ENCODE measurements around the gene NFKB2.

NFKB2 gene

GRCh38 chr10:102395400-102396316, at the start of gene NFKB2:
NFKB2 (plus strand) TSS chr10:102395705; CDS start chr10:102395960, 255 bp downstream.
- H3K27me3 ChIP-seq: no peaks in the 10 kb centered on the region
- peak within 1 kb of the TSS; percentile 91 to 93 for H3K27ac ChIP-seq
- peak within 1 kb of the TSS; percentile 64 to 79 for H3K4me3 ChIP-seq
- intact Hi-C loops (cut with DNase I; ENCODE audit: low total_unique reads): no loop called here
- H3K9me3 ChIP-seq: no peaks in the 10 kb centered on the region
- peaks cover 0 to 16% (median 0%) of the 10 kb centered on the region in 3 donors for H3K36me3 ChIP-seq
- peaks cover 5 to 47% (median 31%) of the 10 kb centered on the region in 4 donors for H3K4me1 ChIP-seq
- no peak for TF ChIP-seq CTCF (IDR thresholded peaks at IDR 0.05)
- peak; percentile 90 to 95 for DNase-seq

GRCh38 chr10:102347236-102347828, 48.2 kb upstream of the NFKB2 start:
- Histone ChIP-seq H3K9me3 (no peaks in the 10 kb centered on the region), H3K27ac (no peak overlapping the region), H3K4me1 (no peaks in the 10 kb centered on the region), H3K27me3 (no peaks in the 10 kb centered on the region), H3K36me3 (peaks cover 13 to 65% (median 25%) of the 10 kb centered on the region in 3 donors), H3K4me3 (no peak overlapping the region)
- DNase-seq: peak in 1 of 2 donors; percentile 30
- peak; percentile 32 to 34 for TF ChIP-seq CTCF (IDR thresholded peaks at IDR 0.05)
- intact Hi-C loops (cut with DNase I; ENCODE audit: low total_unique reads): no loop called here

GRCh38 chr10:102352066-102352715, 43.3 kb upstream of the NFKB2 start:
- intact Hi-C loops (cut with DNase I; ENCODE audit: low total_unique reads): loop anchor here (2.0 to 10.0 kb wide), 2 partner anchors 123 to 187 kb away; no protein-coding TSS in a partner anchor
- no peak overlapping the region for H3K4me3 ChIP-seq
- TF ChIP-seq CTCF (IDR thresholded peaks at IDR 0.05): peak; percentile 75 to 88
- peak in 1 of 2 donors; percentile 29 for DNase-seq
- H3K4me1 ChIP-seq: no peaks in the 10 kb centered on the region
- H3K27me3 ChIP-seq: no peaks in the 10 kb centered on the region
- no peak overlapping the region for H3K27ac ChIP-seq
- peaks cover 26 to 84% (median 60%) of the 10 kb centered on the region in 3 donors for H3K36me3 ChIP-seq
- H3K9me3 ChIP-seq: no peaks in the 10 kb centered on the region

- TF ChIP-seq CTCF (IDR thresholded peaks at IDR 0.05): no peak
- H3K27ac ChIP-seq: no peak overlapping the region
- no peaks in the 10 kb centered on the region for H3K9me3 ChIP-seq
- H3K27me3 ChIP-seq: no peaks in the 10 kb centered on the region
- DNase-seq: no peak
- H3K36me3 ChIP-seq: peaks cover 45 to 90% (median 83%) of the 10 kb centered on the region in 3 donors
- no peak overlapping the region for H3K4me3 ChIP-seq
- H3K4me1 ChIP-seq: no peaks in the 10 kb centered on the region
- intact Hi-C loops (cut with DNase I; ENCODE audit: low total_unique reads): loop anchor here (10.0 kb wide), 1 partner anchor 190 kb away; no protein-coding TSS in a partner anchor
Observed at GRCh38 chr10:102354451-102354850, 41.1 kb upstream of the NFKB2 start.

GRCh38 chr10:102358712-102359382, 36.7 kb upstream of the NFKB2 start:
- Histone ChIP-seq H3K4me1 (no peaks in the 10 kb centered on the region), H3K36me3 (peaks cover 70 to 96% (median 94%) of the 10 kb centered on the region in 3 donors), H3K9me3 (no peaks in the 10 kb centered on the region), H3K4me3 (no peak overlapping the region), H3K27me3 (no peaks in the 10 kb centered on the region), H3K27ac (no peak overlapping the region)
- intact Hi-C loops (cut with DNase I; ENCODE audit: low total_unique reads): loop anchor here (10.0 kb wide), 1 partner anchor 194 kb away; no protein-coding TSS in a partner anchor
- DNase-seq: no peak
- TF ChIP-seq CTCF (IDR thresholded peaks at IDR 0.05): no peak

All from tibial artery (tissue), 4 donors.